Measurements from ENCODE around the gene NCAPH2. TPM values are rescaled to one million over a fixed set of nuclear protein-coding genes. Genes with fewer than 3 reads are reported as not detected.
A peak's percentile ranks its signal among the peaks of the same experiment; 100 is the strongest.

The NCAPH2 gene
- total and polyA plus RNA-seq, 2 of the 13 experiments (the other 11 are each of a cell fraction or from before 2014, with no cell fraction given): 28.1 to 64.4 TPM

DNA sequence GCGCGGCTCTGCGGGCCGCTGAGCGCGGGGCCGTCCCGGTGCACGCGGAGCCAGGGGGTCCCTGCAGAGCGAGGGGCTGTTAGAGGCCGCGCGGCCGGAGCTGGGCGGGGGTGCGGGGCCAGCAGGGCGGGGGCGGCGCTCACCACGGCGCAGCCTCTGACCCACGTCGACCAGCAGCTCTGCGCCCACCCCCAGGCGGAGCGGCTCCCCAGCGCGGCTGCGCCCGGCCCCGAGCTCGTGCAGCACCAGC is 17.8 kb downstream of the NCAPH2 start (continued):
- TF ChIP-seq MAZ (IDR thresholded peaks at IDR 0.05; ENCODE audit: borderline replicate concordance, low read depth, low read length): no peak
- TF ChIP-seq MAZ (CRISPR knock-in tag; IDR thresholded peaks at IDR 0.05; ENCODE audit: low read depth): peak; percentile 77; the same call in 1 of the 2 replicates
- peak; percentile 5 for TF ChIP-seq SRSF4 (IDR thresholded peaks at IDR 0.05; ENCODE audit: low read depth, low read length, poor library complexity, severe bottlenecking)
- no peak for TF ChIP-seq NPAS2 (CRISPR knock-in tag; IDR thresholded peaks at IDR 0.05; ENCODE audit: borderline replicate concordance)
- 0 out of 2 replicates have a peak, but pooled peaks have one; percentile 3 for TF ChIP-seq ZMYM4 (CRISPR knock-in tag; IDR thresholded peaks at IDR 0.05)
- 0 out of 2 replicates have a peak, but pooled peaks have one; percentile 16 for TF ChIP-seq ZNF780A (CRISPR knock-in tag; IDR thresholded peaks at IDR 0.05)
- TF ChIP-seq, protein P1, sequence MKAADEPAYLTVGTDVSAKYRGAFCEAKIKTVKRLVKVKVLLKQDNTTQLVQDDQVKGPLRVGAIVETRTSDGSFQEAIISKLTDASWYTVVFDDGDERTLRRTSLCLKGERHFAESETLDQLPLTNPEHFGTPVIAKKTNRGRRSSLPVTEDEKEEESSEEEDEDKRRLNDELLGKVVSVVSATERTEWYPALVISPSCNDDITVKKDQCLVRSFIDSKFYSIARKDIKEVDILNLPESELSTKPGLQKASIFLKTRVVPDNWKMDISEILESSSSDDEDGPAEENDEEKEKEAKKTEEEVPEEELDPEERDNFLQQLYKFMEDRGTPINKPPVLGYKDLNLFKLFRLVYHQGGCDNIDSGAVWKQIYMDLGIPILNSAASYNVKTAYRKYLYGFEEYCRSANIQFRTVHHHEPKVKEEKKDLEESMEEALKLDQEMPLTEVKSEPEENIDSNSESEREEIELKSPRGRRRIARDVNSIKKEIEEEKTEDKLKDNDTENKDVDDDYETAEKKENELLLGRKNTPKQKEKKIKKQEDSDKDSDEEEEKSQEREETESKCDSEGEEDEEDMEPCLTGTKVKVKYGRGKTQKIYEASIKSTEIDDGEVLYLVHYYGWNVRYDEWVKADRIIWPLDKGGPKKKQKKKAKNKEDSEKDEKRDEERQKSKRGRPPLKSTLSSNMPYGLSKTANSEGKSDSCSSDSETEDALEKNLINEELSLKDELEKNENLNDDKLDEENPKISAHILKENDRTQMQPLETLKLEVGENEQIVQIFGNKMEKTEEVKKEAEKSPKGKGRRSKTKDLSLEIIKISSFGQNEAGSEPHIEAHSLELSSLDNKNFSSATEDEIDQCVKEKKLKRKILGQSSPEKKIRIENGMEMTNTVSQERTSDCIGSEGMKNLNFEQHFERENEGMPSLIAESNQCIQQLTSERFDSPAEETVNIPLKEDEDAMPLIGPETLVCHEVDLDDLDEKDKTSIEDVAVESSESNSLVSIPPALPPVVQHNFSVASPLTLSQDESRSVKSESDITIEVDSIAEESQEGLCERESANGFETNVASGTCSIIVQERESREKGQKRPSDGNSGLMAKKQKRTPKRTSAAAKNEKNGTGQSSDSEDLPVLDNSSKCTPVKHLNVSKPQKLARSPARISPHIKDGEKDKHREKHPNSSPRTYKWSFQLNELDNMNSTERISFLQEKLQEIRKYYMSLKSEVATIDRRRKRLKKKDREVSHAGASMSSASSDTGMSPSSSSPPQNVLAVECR (CRISPR knock-in tag; IDR thresholded peaks at IDR 0.05; ENCODE audit: borderline replicate concordance): 0 out of 2 replicates have a peak, but pooled peaks have one; percentile 1
- 0 out of 2 replicates have a peak, but pooled peaks have one; percentile 5 for TF ChIP-seq HOXA3 (CRISPR knock-in tag; IDR thresholded peaks at IDR 0.05)
- TF ChIP-seq, protein P2, sequence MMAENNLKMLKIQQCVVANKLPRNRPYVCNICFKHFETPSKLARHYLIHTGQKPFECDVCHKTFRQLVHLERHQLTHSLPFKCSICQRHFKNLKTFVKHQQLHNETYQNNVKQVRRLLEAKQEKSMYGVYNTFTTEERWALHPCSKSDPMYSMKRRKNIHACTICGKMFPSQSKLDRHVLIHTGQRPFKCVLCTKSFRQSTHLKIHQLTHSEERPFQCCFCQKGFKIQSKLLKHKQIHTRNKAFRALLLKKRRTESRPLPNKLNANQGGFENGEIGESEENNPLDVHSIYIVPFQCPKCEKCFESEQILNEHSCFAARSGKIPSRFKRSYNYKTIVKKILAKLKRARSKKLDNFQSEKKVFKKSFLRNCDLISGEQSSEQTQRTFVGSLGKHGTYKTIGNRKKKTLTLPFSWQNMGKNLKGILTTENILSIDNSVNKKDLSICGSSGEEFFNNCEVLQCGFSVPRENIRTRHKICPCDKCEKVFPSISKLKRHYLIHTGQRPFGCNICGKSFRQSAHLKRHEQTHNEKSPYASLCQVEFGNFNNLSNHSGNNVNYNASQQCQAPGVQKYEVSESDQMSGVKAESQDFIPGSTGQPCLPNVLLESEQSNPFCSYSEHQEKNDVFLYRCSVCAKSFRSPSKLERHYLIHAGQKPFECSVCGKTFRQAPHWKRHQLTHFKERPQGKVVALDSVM (CRISPR knock-in tag; IDR thresholded peaks at IDR 0.05): no peak; the same call in 1 of the 2 replicates
- TF ChIP-seq HMG20B (CRISPR knock-in tag; conservative IDR thresholded peaks at IDR 0.05): no peak
- TF ChIP-seq CCDC6 (CRISPR knock-in tag; IDR thresholded peaks at IDR 0.05): peak; percentile 15; the same call in 1 of the 2 replicates
- 0 out of 2 replicates have a peak, but pooled peaks have one; percentile 5 for TF ChIP-seq ZNF101 (CRISPR knock-in tag; IDR thresholded peaks at IDR 0.05; ENCODE audit: borderline replicate concordance, low read depth)

All from HepG2 (cell line).